ENCODE measurements around the gene CPS1.
A peak's percentile ranks its signal among the peaks of the same experiment; 100 is the strongest.

CPS1 gene

DNA sequence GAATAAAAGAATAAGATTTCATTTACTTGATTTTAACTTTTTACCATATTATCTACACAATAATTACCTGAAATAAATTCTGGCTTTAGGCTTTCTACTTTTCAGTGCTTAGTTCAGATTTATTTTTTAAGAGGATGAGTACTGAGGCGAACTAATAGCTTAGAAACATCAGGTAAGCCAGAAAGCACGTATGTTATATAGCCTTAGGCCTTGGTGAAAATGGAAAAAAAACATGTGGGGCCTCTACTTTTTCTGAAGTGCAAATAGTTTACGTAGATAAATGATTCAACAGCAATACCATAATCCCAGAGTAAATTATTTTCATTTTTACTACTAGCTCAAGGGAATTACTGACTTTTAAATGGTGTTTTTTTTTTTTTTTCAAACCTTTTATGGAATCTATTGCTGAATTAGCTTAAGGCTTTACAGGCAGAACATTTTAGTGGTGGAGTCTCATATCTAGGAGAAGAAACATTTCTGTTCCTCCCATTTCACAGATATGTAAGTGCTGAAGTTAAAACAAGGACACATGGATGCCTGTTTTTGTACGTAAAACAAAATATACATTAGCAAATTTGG is 6.2 kb downstream of the CPS1 start:
- TF ChIP-seq, protein P1, sequence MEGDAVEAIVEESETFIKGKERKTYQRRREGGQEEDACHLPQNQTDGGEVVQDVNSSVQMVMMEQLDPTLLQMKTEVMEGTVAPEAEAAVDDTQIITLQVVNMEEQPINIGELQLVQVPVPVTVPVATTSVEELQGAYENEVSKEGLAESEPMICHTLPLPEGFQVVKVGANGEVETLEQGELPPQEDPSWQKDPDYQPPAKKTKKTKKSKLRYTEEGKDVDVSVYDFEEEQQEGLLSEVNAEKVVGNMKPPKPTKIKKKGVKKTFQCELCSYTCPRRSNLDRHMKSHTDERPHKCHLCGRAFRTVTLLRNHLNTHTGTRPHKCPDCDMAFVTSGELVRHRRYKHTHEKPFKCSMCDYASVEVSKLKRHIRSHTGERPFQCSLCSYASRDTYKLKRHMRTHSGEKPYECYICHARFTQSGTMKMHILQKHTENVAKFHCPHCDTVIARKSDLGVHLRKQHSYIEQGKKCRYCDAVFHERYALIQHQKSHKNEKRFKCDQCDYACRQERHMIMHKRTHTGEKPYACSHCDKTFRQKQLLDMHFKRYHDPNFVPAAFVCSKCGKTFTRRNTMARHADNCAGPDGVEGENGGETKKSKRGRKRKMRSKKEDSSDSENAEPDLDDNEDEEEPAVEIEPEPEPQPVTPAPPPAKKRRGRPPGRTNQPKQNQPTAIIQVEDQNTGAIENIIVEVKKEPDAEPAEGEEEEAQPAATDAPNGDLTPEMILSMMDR (IDR thresholded peaks at IDR 0.05; ENCODE audit: low read depth, low read length) = no peak
- no peak overlapping the region for H3K4me3 ChIP-seq (ENCODE audit: low read depth, low read length)
- in situ Hi-C loops (cut with HindIII; ENCODE audit: low sequenced_read_pairs) = no loop called here
- no peak for DNase-seq (ENCODE audit: low read depth, low spot score)

DNA sequence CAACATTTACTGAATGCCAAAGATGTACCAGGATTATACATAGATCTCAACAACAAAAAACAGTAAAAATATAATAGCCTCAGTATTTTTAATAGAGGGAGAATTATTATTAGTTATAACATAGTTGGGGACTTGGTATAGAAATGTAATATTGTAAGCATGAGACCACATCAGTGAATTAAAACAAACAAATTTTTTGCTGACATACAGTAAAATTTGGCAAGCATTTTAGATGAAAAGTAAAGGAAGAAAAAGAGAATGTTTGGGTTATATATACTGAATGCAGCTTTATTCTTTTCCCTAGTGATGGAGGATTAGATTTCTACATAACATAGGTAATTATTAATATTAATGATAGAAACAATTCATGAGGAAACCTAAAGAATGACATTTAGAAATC is 10.9 kb downstream of the CPS1 start:
- TF ChIP-seq, protein P1 (IDR thresholded peaks at IDR 0.05; ENCODE audit: low read depth, low read length) = no peak
- DNase-seq (ENCODE audit: low read depth, low spot score) = no peak
- no peak overlapping the region for H3K4me3 ChIP-seq (ENCODE audit: low read depth, low read length)
- in situ Hi-C loops (cut with HindIII; ENCODE audit: low sequenced_read_pairs) = no loop called here

DNA sequence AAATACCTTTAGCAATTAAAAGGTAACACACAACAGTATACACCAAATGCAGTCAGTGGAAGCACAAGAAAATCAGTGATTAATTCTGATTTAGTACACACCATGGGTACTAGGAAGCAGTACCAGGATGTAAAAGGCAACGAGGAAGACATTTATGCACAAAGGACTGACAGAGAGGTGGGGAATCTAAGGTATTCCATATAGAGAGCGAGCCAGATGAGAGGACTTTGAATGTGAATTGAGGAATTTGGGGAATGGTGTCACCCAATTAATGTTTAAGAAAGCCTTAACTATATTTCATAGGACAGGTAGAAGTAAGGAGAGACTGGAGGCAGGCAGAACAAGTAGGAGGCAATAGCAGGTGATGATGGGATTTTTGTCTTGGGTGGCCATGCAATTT is 11.7 kb downstream of the CPS1 start:
- TF ChIP-seq, protein P1 (IDR thresholded peaks at IDR 0.05; ENCODE audit: low read depth, low read length) = no peak
- in situ Hi-C loops (cut with HindIII; ENCODE audit: low sequenced_read_pairs) = no loop called here

DNA sequence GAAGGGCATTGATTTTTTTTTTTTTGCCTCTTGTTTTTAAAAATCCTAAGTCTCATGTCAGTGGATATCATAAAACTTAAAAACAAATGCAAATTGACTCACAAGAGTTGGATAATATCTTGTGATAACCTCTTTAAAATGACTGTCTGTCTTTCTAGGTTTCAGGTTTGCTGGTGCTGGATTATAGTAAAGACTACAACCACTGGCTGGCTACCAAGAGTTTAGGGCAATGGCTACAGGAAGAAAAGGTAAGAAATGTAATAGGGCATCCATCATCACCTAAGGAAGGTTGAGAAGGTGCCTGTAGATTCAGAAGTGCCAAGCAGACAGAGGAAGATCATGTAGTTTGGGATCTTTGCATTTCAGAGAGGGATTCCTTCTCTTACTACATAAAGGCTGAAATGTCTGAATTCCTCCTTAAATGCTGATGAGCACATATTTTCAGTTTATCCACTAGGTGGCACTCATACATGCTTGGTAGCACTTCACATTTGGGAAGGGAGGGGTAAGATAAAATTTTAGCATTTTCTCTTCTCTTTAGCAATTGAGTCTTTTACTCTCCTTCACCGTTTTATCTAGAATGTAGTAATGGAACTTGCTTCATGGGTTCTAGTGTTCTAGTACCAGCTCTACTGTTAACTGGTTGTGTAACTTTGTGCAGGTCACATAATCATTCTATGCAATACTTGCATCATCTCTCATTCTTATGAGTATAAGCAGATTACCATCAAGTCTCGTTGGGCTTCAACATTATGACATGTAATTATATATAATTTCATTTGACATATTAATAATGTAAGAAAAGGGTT is 21.1 kb downstream of the CPS1 start:
- in situ Hi-C loops (cut with HindIII; ENCODE audit: low sequenced_read_pairs) = no loop called here
- peak; percentile 59 for DNase-seq (ENCODE audit: low read depth, low spot score)
- no peak overlapping the region for H3K4me3 ChIP-seq (ENCODE audit: low read depth, low read length)
- TF ChIP-seq, protein P1 (IDR thresholded peaks at IDR 0.05; ENCODE audit: low read depth, low read length) = peak; percentile 79

More for the DNA sequence above, 11.7 kb downstream of the CPS1 start:
- no peak overlapping the region for H3K4me3 ChIP-seq (ENCODE audit: low read depth, low read length)
- DNase-seq (ENCODE audit: low read depth, low spot score) = no peak

DNA sequence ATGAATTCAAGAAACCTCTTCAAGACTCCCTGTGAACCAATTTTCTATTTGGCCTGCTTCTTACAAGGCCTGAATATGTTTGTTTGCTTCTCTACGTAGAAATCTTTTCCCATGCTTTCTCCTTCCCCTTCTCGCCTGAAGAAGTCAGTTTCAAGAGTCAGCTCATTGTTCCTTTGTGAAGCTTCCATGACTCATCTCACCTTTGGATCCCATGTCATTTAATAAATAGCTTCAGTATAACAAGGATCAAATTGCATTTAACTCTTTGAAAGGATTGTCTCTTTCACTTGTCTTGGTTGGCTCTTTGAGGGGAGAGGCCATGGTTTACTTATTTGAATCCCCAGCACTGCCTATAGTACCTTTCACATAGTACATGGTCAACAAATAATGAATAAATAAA is 28.4 kb downstream of the CPS1 start:
- TF ChIP-seq, protein P1 (IDR thresholded peaks at IDR 0.05; ENCODE audit: low read depth, low read length) = no peak
- no peak overlapping the region for H3K4me3 ChIP-seq (ENCODE audit: low read depth, low read length)
- in situ Hi-C loops (cut with HindIII; ENCODE audit: low sequenced_read_pairs) = no loop called here
- DNase-seq (ENCODE audit: low read depth, low spot score) = peak; percentile 61

DNA sequence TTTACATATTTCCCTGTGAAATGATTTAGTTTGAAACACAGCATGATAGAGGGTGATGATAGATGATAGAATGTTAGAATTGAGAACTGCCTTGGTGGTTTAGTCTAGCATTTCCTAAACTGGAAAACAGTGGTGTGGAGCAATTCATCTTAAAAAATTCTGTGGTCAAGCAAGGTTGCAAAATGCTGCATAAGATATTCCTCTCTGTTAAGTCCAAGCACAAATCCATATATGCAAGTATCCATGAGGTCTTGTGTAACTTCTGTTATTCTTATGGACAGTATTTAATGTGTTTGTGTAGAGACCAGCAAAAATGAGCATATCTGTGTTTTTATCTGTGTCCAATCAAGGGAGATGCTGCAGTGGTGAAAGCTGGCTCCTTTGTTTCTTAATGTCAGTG is 30.0 kb downstream of the CPS1 start:
- no peak overlapping the region for H3K4me3 ChIP-seq (ENCODE audit: low read depth, low read length)
- no peak for DNase-seq (ENCODE audit: low read depth, low spot score)
- in situ Hi-C loops (cut with HindIII; ENCODE audit: low sequenced_read_pairs) = no loop called here
- TF ChIP-seq, protein P1 (IDR thresholded peaks at IDR 0.05; ENCODE audit: low read depth, low read length) = no peak

All from astrocyte of the spinal cord (primary cell).